Activated naive CD8-positive, alpha-beta T cell treated with anti-CD3 and anti-CD28 coated beads, Interleukin-2, amount 10 ng/mL, durations not matched to agents 7 days and 5 days (primary cell): ENCODE results near the gene HBA2. TPM values are rescaled to one million over a fixed set of nuclear protein-coding genes. Genes with fewer than 3 reads are reported as not detected.
"Not testable (repeated sequence)": the region's sequence is repeated elsewhere in the genome, so short reads cannot be mapped to it uniquely, and the experiment has no call there.

Experiments used
- ATAC-seq: fragments of 150-1000 bp; cut with Tn5 transposase; one replicate; pipeline ENCODE4 v1.10.0; 2021; ENCODE audit warnings: low read depth, moderate library complexity
- POLR2A ChIA-PET: fragments of 350-600 bp; sonication (Branson Sonifier 250); formaldehyde crosslinking; loops from one replicate; lab custom pipeline; 2021; ENCODE audit warnings: antibody characterized with exemption; lab: Charles Lee
- DNase-seq: peaks from one replicate; pipeline ENCODE4 v3.0.0; 2021
- H3K27ac Mint-ChIP-seq: one replicate; pipeline ENCODE4 v1.8.0; 2022; ENCODE audit warnings: mild to moderate bottlenecking, mixed read lengths
- H3K27me3 Mint-ChIP-seq: one replicate; pipeline ENCODE4 v1.8.0; 2022; ENCODE audit warnings: mild to moderate bottlenecking, moderate library complexity, mixed read lengths
- H3K36me3 Mint-ChIP-seq: one replicate; pipeline ENCODE4 v1.8.0; 2021; ENCODE audit warnings: mild to moderate bottlenecking, mixed read lengths
- H3K4me1 Mint-ChIP-seq: one replicate; pipeline ENCODE4 v1.8.0; 2021; ENCODE audit warnings: mixed read lengths
- H3K4me3 Mint-ChIP-seq: one replicate; pipeline ENCODE4 v1.8.0; 2022; ENCODE audit warnings: mild to moderate bottlenecking, moderate library complexity, mixed read lengths
- H3K9me3 Mint-ChIP-seq: one replicate; pipeline ENCODE4 v1.8.0; 2021; ENCODE audit warnings: mixed read lengths
- total RNA-seq, 2 experiments: library from RNA; stranded (reverse); gene quantifications; one replicate each; pipeline ENCODE4 v1.2.3, GENCODE V29; 2021

HBA2 gene
- total RNA-seq, 2 experiments from 2014 or later, result not detected

DNA sequence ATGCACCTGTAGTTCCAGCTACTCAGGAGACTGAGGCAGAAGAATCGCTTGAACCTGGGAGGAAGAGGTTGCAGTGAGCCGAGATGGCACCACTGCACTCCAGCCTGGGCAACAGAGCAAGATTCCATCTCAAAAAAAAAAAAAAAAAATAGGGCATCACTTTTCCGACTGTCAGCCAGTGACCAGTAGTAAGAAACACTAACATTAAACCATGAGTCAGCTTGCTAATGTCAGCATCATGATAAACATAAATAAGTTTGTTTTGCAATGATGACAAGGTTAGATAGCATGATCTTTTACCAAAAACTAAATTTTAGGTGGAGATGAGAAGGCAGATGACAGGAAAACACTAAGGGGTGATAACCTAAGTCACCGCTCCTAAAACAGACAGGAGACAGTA lies 36.7 kb downstream of the HBA2 start:
- POLR2A ChIA-PET, result interaction anchor here (0.7 kb wide), 1 partner anchor 113 kb away, joined by 3 read pairs; no protein-coding TSS in a partner anchor
- H3K4me1 Mint-ChIP-seq, ATAC-seq, H3K27me3 Mint-ChIP-seq, H3K4me3 Mint-ChIP-seq, H3K9me3 Mint-ChIP-seq, DNase-seq, H3K27ac Mint-ChIP-seq: not testable (repeated sequence)
- peaks cover 17% of the 10 kb centered on the region for H3K36me3 Mint-ChIP-seq

DNA sequence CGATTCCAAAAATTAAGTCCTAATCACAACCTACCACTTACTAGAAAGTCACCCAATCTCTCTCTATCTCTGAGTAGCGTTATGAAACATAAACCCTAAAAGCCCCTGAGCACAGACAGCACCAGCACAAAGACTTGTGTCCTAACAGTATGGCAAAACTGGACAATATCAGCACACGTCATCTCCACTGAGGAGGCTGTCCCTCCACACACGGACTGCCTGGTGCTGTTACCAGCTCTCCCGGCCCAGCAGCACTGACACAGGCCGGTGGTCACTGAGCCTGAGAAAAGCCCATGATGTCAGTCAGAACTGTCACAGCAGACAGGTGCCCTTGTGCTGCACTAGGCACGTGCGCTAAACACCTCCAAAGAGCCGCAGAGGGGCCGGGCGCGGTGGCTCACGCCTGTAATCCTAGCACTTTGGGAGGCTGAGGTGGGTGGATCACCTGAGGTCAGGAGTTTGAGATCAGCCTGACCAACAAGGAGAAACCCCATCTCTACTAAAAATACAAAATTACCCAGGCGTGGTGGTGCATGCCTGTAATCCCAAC lies 39.0 kb downstream of the HBA2 start:
- H3K9me3 Mint-ChIP-seq, H3K27ac Mint-ChIP-seq, H3K27me3 Mint-ChIP-seq, DNase-seq, H3K4me1 Mint-ChIP-seq, POLR2A ChIA-PET, ATAC-seq, H3K4me3 Mint-ChIP-seq: not testable (repeated sequence)
- peaks cover 13% of the 10 kb centered on the region for H3K36me3 Mint-ChIP-seq

DNA sequence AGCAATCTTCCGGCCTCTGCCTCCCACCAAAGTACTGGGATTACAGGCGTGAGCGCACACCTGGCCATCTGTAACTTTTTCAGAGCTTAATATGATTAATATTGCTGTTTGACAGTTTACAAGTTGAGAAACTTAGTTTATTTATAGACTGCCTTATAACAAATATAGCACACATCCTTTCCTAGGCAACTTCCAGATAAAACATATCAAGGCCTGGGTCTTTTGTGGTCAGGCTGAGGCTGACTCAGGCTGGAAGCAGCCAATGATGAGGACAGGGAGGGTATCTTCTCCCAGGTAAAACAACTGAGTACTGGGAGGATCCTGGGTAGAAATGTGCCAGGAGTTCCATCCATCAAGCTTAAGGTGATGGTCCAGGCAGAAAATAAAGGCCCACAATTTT lies 40.3 kb downstream of the HBA2 start:
- H3K4me3 Mint-ChIP-seq, result no peak overlapping the region
- no peaks in the 10 kb centered on the region for H3K27me3 Mint-ChIP-seq
- DNase-seq (no peak), ATAC-seq (no peak)
- H3K36me3 Mint-ChIP-seq, result peaks cover 12% of the 10 kb centered on the region
- H3K27ac Mint-ChIP-seq, result no peak overlapping the region
- no peaks in the 10 kb centered on the region for H3K4me1 Mint-ChIP-seq
- H3K9me3 Mint-ChIP-seq, result no peaks in the 10 kb centered on the region
- POLR2A ChIA-PET, result no interaction called here

DNA sequence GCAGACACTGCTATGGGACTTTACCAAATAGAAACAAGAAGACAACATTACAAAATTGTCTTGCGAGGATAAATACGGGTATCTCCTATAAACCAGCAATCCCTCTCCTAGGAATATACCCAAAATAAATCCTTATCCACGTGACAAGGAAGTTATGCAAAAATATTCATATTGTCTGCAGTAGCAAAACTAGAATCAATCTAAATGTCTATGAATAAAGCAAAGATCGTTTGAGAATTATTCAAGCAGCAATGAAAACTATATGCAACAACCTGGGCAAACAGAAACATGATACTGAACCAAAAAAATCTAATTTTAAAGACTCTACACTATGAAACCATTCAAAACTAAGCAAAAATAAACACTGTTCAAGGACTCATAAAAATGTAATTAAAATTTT lies 47.3 kb downstream of the HBA2 start:
- no peak overlapping the region for H3K4me3 Mint-ChIP-seq
- no peaks in the 10 kb centered on the region for H3K4me1 Mint-ChIP-seq
- ATAC-seq, result no peak
- no peaks in the 10 kb centered on the region for H3K27me3 Mint-ChIP-seq
- H3K27ac Mint-ChIP-seq, result no peak overlapping the region
- no peaks in the 10 kb centered on the region for H3K9me3 Mint-ChIP-seq
- POLR2A ChIA-PET, result no interaction called here
- H3K36me3 Mint-ChIP-seq, result peaks cover 6% of the 10 kb centered on the region
- DNase-seq, result no peak

Other genes starting within 250 kb of the HBA2 start
- gene POLR3K, start 119.3 kb upstream of the HBA2 start, total RNA-seq, result 10 to 100 TPM; 29.2 to 30.1 TPM
- gene SNRNP25, start 119.0 kb upstream of the HBA2 start, total RNA-seq, result 10 to 100 TPM; 52.8 to 59.1 TPM
- gene RHBDF1, start 100.2 kb upstream of the HBA2 start, total RNA-seq, result under 1 TPM in 1 of 2 experiments, not detected in 1; 0.33 TPM
- 10 to 100 TPM; 45.8 to 48.1 TPM for gene MPG, start 94.7 kb upstream of the HBA2 start, total RNA-seq
- 10 to 100 TPM; 27.4 to 31.6 TPM for gene NPRL3, start 34.2 kb upstream of the HBA2 start, total RNA-seq
- gene HBZ, start 20.2 kb upstream of the HBA2 start, total RNA-seq, result not detected
- gene HBM, start 6.9 kb upstream of the HBA2 start, total RNA-seq, result not detected
- not detected for gene HBA1, start 3.8 kb downstream of the HBA2 start, total RNA-seq
- gene HBQ1, start 7.6 kb downstream of the HBA2 start, total RNA-seq, result not detected
- gene LUC7L, start 56.6 kb downstream of the HBA2 start, total RNA-seq, result 10 to 100 TPM; 83.8 to 86.2 TPM
- gene FAM234A, start 61.9 kb downstream of the HBA2 start, total RNA-seq, result 10 to 100 TPM; 21.0 to 21.1 TPM
- gene RGS11, start 103.1 kb downstream of the HBA2 start, total RNA-seq, result not detected
- not detected for gene ARHGDIG, start 107.7 kb downstream of the HBA2 start, total RNA-seq
- gene PDIA2, start 110.3 kb downstream of the HBA2 start, total RNA-seq, result under 1 TPM in 1 of 2 experiments, not detected in 1; 0.31 TPM
- 10 to 100 TPM; 30.9 to 32.5 TPM for gene AXIN1, start 179.8 kb downstream of the HBA2 start, total RNA-seq
- gene MRPL28, start 197.7 kb downstream of the HBA2 start, total RNA-seq, result 10 to 100 TPM; 64.4 to 67.5 TPM
- 10 to 100 TPM; 58.9 to 59.0 TPM for gene PGAP6, start 209.1 kb downstream of the HBA2 start, total RNA-seq
- 1 to 10 TPM; 8.2 to 8.8 TPM for gene NME4, start 224.3 kb downstream of the HBA2 start, total RNA-seq
- 1 to 10 TPM; 5.6 to 7.9 TPM for gene DECR2, start 229.0 kb downstream of the HBA2 start, total RNA-seq